Muscle layer of colon (tissue), 2 donors: ENCODE results near the gene HRC.
A peak's percentile ranks its signal among the peaks of the same experiment; 100 is the strongest.
"Not testable (repeated sequence)": the region's sequence is repeated elsewhere in the genome, so short reads cannot be mapped to it uniquely, and the experiment has no call there.

ENCODE experiments used
- H3K27ac ChIP-seq: one replicate; pipeline ENCODE4 v1.7.0; 2013; ENCODE audit warnings: low read depth, mild to moderate bottlenecking, low read length, moderate library complexity
- H3K27me3 ChIP-seq, 2 donors: one replicate each; pipeline ENCODE4 v1.7.0; 2013; ENCODE audit warnings: low read length in 2 of 2, mild to moderate bottlenecking in 2 of 2; ENCODE audit not compliant: insufficient read depth in 2 of 2, control insufficient read depth in 1 of 2
- H3K36me3 ChIP-seq: one replicate; pipeline ENCODE4 v1.7.0; 2013; ENCODE audit warnings: mild to moderate bottlenecking, low read length; ENCODE audit not compliant: insufficient read depth
- H3K4me1 ChIP-seq: one replicate; pipeline ENCODE4 v1.7.0; 2013; ENCODE audit warnings: mild to moderate bottlenecking, low read length; ENCODE audit not compliant: insufficient read depth
- H3K4me3 ChIP-seq, 2 donors: one replicate each; pipeline ENCODE4 v1.7.0; 2013; ENCODE audit warnings: low read length in 2 of 2, low read depth in 1 of 2, mild to moderate bottlenecking in 1 of 2, moderate library complexity in 1 of 2
- H3K9ac ChIP-seq: one replicate; pipeline ENCODE4 v1.7.0; 2013; ENCODE audit warnings: low read length
- H3K9me3 ChIP-seq: one replicate; pipeline ENCODE4 v1.7.0; 2013; ENCODE audit warnings: mild to moderate bottlenecking, low read length
- donor health status: abdominal sarcoma.
- donor health status: Adenocarcinoma of cecum.

The HRC gene

GRCh38 chr19:49182010-49182847, 27.0 kb upstream of the HRC start:
- not testable (repeated sequence) for H3K4me1 ChIP-seq

GRCh38 chr19:49180659-49181058, 25.5 kb upstream of the HRC start:
- Histone ChIP-seq H3K4me3 (no peak overlapping the region), H3K4me1 (no peaks in the 10 kb centered on the region), H3K36me3 (no peaks in the 10 kb centered on the region), H3K9ac (no peak overlapping the region), H3K27me3 (no peaks in the 10 kb centered on the region), H3K27ac (no peak overlapping the region), H3K9me3 (no peaks in the 10 kb centered on the region)

More at GRCh38 chr19:49182010-49182847, 27.0 kb upstream of the HRC start:
- not testable (repeated sequence) for H3K4me3 ChIP-seq, H3K27me3 ChIP-seq, H3K9me3 ChIP-seq, H3K36me3 ChIP-seq, H3K27ac ChIP-seq, H3K9ac ChIP-seq

DNA sequence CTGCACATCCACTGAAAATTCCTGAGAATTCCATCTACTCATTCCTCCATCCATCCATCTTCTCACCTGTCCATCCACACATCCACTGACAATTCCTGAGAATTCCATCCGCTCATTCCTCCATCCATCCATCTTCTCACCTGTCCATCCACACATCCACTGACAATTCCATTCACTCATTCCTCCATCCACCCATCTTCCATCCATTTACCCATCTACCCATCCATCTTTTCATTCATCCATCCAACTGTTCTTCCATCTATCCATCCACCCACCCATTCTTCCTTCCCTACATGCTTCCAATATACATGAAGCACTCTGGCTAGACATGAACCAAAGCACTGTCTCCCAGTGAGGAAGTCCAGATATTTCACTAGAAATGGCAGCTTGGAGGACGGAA, 18.0 kb upstream of the HRC start:
- Histone ChIP-seq H3K27ac (no peak overlapping the region), H3K9ac (no peak overlapping the region), H3K9me3 (no peaks in the 10 kb centered on the region), H3K36me3 (peaks cover 20% of the 10 kb centered on the region), H3K4me3 (no peak overlapping the region), H3K27me3 (no peaks in the 10 kb centered on the region), H3K4me1 (no peaks in the 10 kb centered on the region)

- Histone ChIP-seq H3K27ac (no peak overlapping the region), H3K4me3 (no peak overlapping the region), H3K9me3 (no peaks in the 10 kb centered on the region), H3K27me3 (no peaks in the 10 kb centered on the region), H3K9ac (no peak overlapping the region), H3K4me1 (peaks cover 5% of the 10 kb centered on the region), H3K36me3 (peaks cover 20% of the 10 kb centered on the region)
These were observed 13.2 kb upstream of the HRC start for GRCh38 chr19:49168421-49168820.

DNA sequence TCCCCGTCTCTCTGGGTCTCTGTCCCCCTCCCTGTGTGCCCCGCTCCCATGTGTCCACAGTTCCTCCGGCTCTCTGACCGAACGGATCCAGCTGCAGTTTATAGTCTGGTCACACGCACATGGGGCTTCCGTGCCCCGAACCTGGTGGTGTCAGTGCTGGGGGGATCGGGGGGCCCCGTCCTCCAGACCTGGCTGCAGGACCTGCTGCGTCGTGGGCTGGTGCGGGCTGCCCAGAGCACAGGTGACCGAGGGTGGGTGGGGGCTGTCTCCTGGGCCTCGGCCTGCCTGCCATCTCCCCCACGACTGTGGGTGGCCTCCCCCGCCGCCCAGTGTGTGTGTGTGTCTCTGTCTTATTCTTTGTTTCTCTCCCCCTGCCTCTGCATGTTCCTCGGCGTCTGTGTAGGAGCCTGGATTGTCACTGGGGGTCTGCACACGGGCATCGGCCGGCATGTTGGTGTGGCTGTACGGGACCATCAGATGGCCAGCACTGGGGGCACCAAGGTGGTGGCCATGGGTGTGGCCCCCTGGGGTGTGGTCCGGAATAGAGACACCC, 12.7 kb upstream of the HRC start:
- H3K9ac ChIP-seq, result no peak overlapping the region
- H3K9me3 ChIP-seq, result no peaks in the 10 kb centered on the region
- no peaks in the 10 kb centered on the region for H3K27me3 ChIP-seq
- H3K36me3 ChIP-seq, result peaks cover 20% of the 10 kb centered on the region
- H3K4me3 ChIP-seq, result no peak overlapping the region
- peaks cover 5% of the 10 kb centered on the region for H3K4me1 ChIP-seq
- H3K27ac ChIP-seq, result no peak overlapping the region

- peak overlapping the region in 1 of 2 donors; percentile 18 for H3K4me3 ChIP-seq
- no peak overlapping the region for H3K9ac ChIP-seq
- H3K27ac ChIP-seq, result no peak overlapping the region
- no peaks in the 10 kb centered on the region for H3K9me3 ChIP-seq
- H3K4me1 ChIP-seq, result peaks cover 5% of the 10 kb centered on the region
- H3K27me3 ChIP-seq, result no peaks in the 10 kb centered on the region
- H3K36me3 ChIP-seq, result peaks cover 4% of the 10 kb centered on the region
These were observed 10.7 kb upstream of the HRC start for GRCh38 chr19:49165865-49166301.

DNA sequence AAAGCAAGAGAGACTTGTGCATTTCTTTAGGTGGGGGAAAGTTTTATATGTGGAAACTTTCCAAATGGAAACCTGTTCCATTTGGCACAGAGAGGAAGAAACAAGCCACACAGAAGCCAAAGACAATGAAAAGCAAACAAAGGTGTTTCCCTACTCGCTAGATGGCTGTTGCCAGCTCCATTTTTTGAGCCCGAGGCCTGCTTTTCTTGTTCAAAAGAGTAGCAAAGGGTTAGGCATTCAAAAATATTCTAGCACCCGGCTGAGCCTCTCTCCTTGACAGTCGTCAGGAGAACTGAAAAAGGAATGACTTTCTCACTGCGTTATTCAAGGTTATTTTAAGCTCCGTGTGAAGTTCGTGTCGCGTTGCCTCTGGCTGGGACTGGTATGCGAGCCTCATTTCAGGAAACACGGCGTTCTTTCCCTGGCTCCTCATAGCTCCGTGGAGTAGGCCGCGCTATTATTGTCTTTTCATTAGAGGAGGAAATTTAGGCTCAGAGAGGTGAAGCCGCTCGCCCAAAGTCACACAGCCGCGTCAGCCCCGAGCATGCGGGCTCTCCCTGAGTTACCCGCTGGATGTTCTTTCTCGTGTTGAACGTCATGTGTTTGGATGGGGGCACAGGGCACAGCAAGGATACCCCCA, 10.0 kb upstream of the HRC start:
- H3K36me3 ChIP-seq, result no peaks in the 10 kb centered on the region
- peak overlapping the region; percentile 1 for H3K27ac ChIP-seq
- H3K4me1 ChIP-seq, result peaks cover 5% of the 10 kb centered on the region
- no peak overlapping the region for H3K9ac ChIP-seq
- H3K4me3 ChIP-seq, result peak overlapping the region in 1 of 2 donors; percentile 18
- no peaks in the 10 kb centered on the region for H3K27me3 ChIP-seq
- no peaks in the 10 kb centered on the region for H3K9me3 ChIP-seq

DNA sequence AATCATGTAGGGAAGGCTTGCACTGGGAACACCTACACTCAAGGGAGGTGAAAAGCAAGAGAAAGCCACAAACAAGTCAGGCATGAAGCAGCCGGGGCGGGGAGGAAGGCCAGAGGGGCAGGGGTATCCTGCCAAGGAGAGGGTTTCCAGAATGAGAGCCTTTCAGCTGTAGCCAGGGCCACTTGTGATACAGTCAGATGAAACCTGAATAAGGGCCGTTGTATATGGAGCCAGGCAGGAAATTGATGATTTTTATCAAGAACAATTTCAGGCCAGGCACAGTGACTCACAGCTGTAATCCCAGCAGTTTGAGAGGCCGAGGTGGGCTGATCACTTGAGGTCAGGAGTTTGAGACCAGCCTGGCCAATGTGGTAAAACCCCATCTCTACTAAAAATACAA, 6.8 kb upstream of the HRC start:
- no peaks in the 10 kb centered on the region for H3K27me3 ChIP-seq
- no peaks in the 10 kb centered on the region for H3K36me3 ChIP-seq
- peaks cover 10% of the 10 kb centered on the region for H3K4me1 ChIP-seq
- H3K9me3 ChIP-seq, result no peaks in the 10 kb centered on the region
- no peak overlapping the region for H3K27ac ChIP-seq
- H3K9ac ChIP-seq, result no peak overlapping the region
- H3K4me3 ChIP-seq, result no peak overlapping the region

DNA sequence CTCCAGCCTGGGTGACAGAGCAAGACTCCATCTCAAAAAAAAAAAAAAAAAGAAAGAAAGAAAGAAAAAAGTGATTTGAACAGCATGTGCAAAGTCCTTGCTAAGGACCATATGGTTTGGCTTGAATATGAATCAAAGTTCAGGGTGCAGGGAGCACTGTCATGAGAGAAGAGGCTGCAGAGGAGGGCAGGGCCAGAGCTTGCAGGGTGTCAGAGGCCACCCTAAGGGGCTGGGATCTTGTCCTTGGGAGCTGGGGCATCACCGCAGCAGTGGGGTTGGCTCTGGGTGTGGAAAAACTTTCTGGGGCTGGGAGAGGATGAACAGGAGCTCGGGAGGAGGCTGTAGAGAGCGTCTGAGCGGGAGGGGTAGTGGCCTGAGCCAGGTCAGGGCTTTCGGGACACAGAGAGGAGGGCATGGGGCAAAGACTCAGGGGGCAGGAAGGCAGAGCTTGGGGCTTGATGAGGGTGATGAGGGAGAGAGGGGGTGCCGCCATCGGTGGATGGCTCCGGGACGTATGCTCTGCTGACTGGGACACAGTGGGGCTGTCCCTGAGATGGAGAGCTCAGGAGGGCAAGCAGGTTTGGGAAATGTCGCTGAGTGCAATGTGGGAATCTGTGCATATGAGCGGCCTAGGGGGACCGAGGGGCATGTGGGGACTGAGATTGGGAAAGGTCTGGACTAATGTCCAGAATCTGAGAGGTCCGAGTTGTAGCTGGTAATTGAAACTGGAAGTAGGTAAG, 5.4 kb upstream of the HRC start:
- Histone ChIP-seq H3K36me3 (no peaks in the 10 kb centered on the region), H3K9me3 (no peaks in the 10 kb centered on the region), H3K4me3 (no peak overlapping the region), H3K27ac (no peak overlapping the region), H3K27me3 (no peaks in the 10 kb centered on the region), H3K4me1 (peaks cover 9% of the 10 kb centered on the region), H3K9ac (no peak overlapping the region)

- peak within 1 kb of the TSS; percentile 80 for H3K27ac ChIP-seq
- H3K4me1 ChIP-seq, result peaks cover 5% of the 10 kb centered on the region
- no peaks in the 10 kb centered on the region for H3K9me3 ChIP-seq
- H3K36me3 ChIP-seq, result no peaks in the 10 kb centered on the region
- H3K4me3 ChIP-seq, result peak within 1 kb of the TSS; percentile 81 to 84
- no peaks in the 10 kb centered on the region for H3K27me3 ChIP-seq
- peak within 1 kb of the TSS; percentile 18 for H3K9ac ChIP-seq
These were observed 2.4 kb upstream of the HRC start, which contains the start of gene TRPM4 for GRCh38 chr19:49157445-49158224. Gene TRPM4, plus strand, starts transcription at chr19:49157792. Its CDS starts 75 bp downstream, at chr19:49157867.
